CD14-positive monocyte (primary cell): ENCODE results near the gene MAP2K5. TPM values are rescaled to one million over a fixed set of nuclear protein-coding genes. Genes with fewer than 3 reads are reported as not detected.

Source experiments
- DNase-seq, 3 donors: peaks; one replicate each; pipeline ENCODE4 v3.0.0-alpha.2; 2011 to 2022
- H2AFZ ChIP-seq: 2 replicates; pipeline ENCODE4 v1.6.0; 2012; ENCODE audit warnings: mild to moderate bottlenecking, low read depth, low read length, inconsistent platforms; ENCODE audit not compliant: insufficient read depth, poor library complexity, severe bottlenecking
- H3K27ac ChIP-seq, 2 donors: 1 replicate in 1 of 2; 2 replicates in 1 of 2; pipeline ENCODE4 v1.5.1; 2012 to 2013; ENCODE audit warnings: low read length in 2 of 2, control low read depth in 1 of 2, inconsistent platforms in 1 of 2, low read depth in 1 of 2, mild to moderate bottlenecking in 1 of 2
- H3K27me3 ChIP-seq, 2 donors: one replicate each; pipeline versions ENCODE4 v1.6.0 to v1.6.1; 2011 to 2013; ENCODE audit warnings: low read length in 2 of 2; ENCODE audit not compliant: control insufficient read depth in 2 of 2, insufficient read depth in 2 of 2
- H3K36me3 ChIP-seq, 2 donors: replicated peaks in 1 of 2; 1 replicate in 1 of 2; 2 replicates in 1 of 2; pipeline versions ENCODE4 v1.5.1 to v1.6.1; 2012 to 2013; ENCODE audit warnings: low read length in 2 of 2, control low read depth in 1 of 2, inconsistent platforms in 1 of 2, mild to moderate bottlenecking in 1 of 2; ENCODE audit not compliant: insufficient read depth in 2 of 2, control insufficient read depth in 1 of 2
- H3K4me1 ChIP-seq, 2 donors: 1 replicate in 1 of 2; 2 replicates in 1 of 2; pipeline versions ENCODE4 v1.5.1 to v1.6.1; 2012 to 2013; ENCODE audit warnings: low read length in 2 of 2, control low read depth in 1 of 2, inconsistent platforms in 1 of 2, mild to moderate bottlenecking in 1 of 2, moderate library complexity in 1 of 2; ENCODE audit not compliant: insufficient read depth in 2 of 2, control insufficient read depth in 1 of 2
- H3K4me2 ChIP-seq: replicated peaks from 2 replicates; pipeline ENCODE3; 2012; ENCODE audit warnings: low read length, moderate library complexity, mild to moderate bottlenecking; ENCODE audit not compliant: poor library complexity, severe bottlenecking; ENCODE audit errors: extremely low read depth
- H3K4me3 ChIP-seq, 3 experiments: fragments of 200-600 bp in 1 of 3; sonication (generic) in 1 of 3; replicated peaks in 1 of 3; 1 replicate in 2 of 3; 2 replicates in 1 of 3; pipeline ENCODE4 v1.5.1; 2011 to 2013; ENCODE audit warnings: low read length in 3 of 3, mild to moderate bottlenecking in 3 of 3, control low read depth in 2 of 3, low read depth in 2 of 3, inconsistent platforms in 1 of 3, moderate library complexity in 1 of 3
- H3K79me2 ChIP-seq: 2 replicates; pipeline ENCODE4 v1.6.0; 2012; ENCODE audit warnings: mild to moderate bottlenecking, control low read depth, inconsistent platforms, low read length, moderate library complexity; ENCODE audit not compliant: insufficient read depth
- H3K9ac ChIP-seq: 2 replicates; pipeline ENCODE4 v1.6.0; 2017; ENCODE audit warnings: low read length, mild to moderate bottlenecking; ENCODE audit not compliant: insufficient read depth, poor library complexity, severe bottlenecking
- H3K9me3 ChIP-seq, 2 donors: replicated peaks in 1 of 2; 1 replicate in 1 of 2; 2 replicates in 1 of 2; pipeline versions ENCODE4 v1.5.1 to v1.6.1; 2012 to 2013; ENCODE audit warnings: low read length in 2 of 2, control low read depth in 1 of 2; ENCODE audit not compliant: control insufficient read depth in 1 of 2, insufficient read depth in 1 of 2
- H4K20me1 ChIP-seq: 2 replicates; pipeline ENCODE4 v1.6.0; 2012; ENCODE audit warnings: mild to moderate bottlenecking, low read length, control low read depth, moderate library complexity; ENCODE audit not compliant: insufficient read depth
- H3K27ac Mint-ChIP-seq, 7 donors: one replicate each; pipeline ENCODE4 v1.8.0; 2020; ENCODE audit warnings: mild to moderate bottlenecking in 7 of 7, mixed read lengths in 7 of 7, moderate library complexity in 6 of 7, inconsistent platforms in 2 of 7
- H3K27me3 Mint-ChIP-seq, 3 donors: one replicate each; pipeline ENCODE4 v1.8.0; 2021 to 2022; ENCODE audit warnings: low read depth in 3 of 3, mild to moderate bottlenecking in 3 of 3, mixed read lengths in 3 of 3, moderate library complexity in 3 of 3, inconsistent platforms in 1 of 3
- H3K36me3 Mint-ChIP-seq, 2 donors: one replicate each; pipeline ENCODE4 v1.8.0; 2020; ENCODE audit warnings: mixed read lengths in 2 of 2, inconsistent platforms in 1 of 2, mild to moderate bottlenecking in 1 of 2
- H3K4me1 Mint-ChIP-seq: one replicate; pipeline ENCODE4 v1.8.0; 2020; ENCODE audit warnings: mild to moderate bottlenecking, mixed read lengths
- H3K4me3 Mint-ChIP-seq, 2 donors: one replicate each; pipeline ENCODE4 v1.8.0; 2020; ENCODE audit warnings: mild to moderate bottlenecking in 2 of 2, mixed read lengths in 2 of 2, moderate library complexity in 1 of 2
- H3K9me3 Mint-ChIP-seq, 7 donors: one replicate each; pipeline ENCODE4 v1.8.0; 2020 to 2022; ENCODE audit warnings: mixed read lengths in 7 of 7, mild to moderate bottlenecking in 6 of 7, moderate library complexity in 6 of 7, inconsistent platforms in 2 of 7
- WGBS: methylation state at CpG from one replicate; pipeline ENCODE4 v1.1.5; 2013; ENCODE audit warnings: missing lambda C conversion rate; ENCODE audit not compliant: insufficient coverage; 5-methylcytosine and 5-hydroxymethylcytosine counted together
- intact Hi-C, 2 donors: fragments of 100-400 bp; cut with micrococcal nuclease; formaldehyde crosslinking; loops; one replicate each; pipeline versions ENCODE4 v1.15.0 to v1.15.1; 2023
- polyA plus RNA-seq, 3 donors: library from polyadenylated mRNA; depleted of rRNA in 1 of 3; unstranded in 2 of 3; stranded (reverse) in 1 of 3; fragments of 300-500 nt in 2 of 3; fragments of >200 nt in 1 of 3; fragmentation: Illumina TruSeq in 2 of 3; gene quantifications; 1 replicate in 2 of 3; 2 replicates in 1 of 3; pipeline ENCODE4 v1.2.3, GENCODE V29; 2012 to 2021
- TF ChIP-seq, protein P1 (sequence below): fragments of 200-600 bp; IDR thresholded peaks from one replicate; pipeline ENCODE4 v1.8.0; 2022; ENCODE audit warnings: antibody characterized with exemption, mild to moderate bottlenecking

MAP2K5 gene
- polyA plus RNA-seq, 3 donors = 10.2 to 11.3 (median 10.6) TPM

DNA sequence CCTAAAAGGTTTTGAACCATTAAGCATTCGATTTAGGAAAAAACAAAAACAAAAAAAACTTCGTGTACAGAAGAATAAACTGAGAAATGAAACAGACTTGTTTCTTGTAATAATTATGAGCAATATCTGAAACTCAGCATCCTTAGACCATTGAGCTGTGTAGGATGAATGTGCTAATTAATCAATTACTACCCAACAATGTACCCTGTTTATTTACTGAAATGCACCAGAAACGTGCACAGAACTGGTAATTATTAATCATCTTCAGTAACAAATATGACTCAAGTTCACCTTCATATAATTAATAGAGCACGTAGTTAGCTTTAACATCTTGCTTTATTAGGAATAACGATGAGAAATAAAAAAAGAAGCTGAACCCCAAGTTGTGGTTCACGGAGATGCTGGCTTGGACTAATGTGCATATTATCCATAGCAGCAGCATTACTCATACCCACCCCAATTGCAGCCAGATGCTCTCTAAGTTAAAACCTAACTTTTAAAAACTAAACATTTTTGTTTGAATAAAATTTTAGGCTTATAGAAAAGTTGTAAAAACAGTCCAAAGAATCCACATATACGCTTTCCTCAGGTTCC, 31.8 kb upstream of the MAP2K5 start:
- H3K36me3 Mint-ChIP-seq = peaks cover 20 to 33% of the 10 kb centered on the region in 2 donors
- TF ChIP-seq, protein P1, sequence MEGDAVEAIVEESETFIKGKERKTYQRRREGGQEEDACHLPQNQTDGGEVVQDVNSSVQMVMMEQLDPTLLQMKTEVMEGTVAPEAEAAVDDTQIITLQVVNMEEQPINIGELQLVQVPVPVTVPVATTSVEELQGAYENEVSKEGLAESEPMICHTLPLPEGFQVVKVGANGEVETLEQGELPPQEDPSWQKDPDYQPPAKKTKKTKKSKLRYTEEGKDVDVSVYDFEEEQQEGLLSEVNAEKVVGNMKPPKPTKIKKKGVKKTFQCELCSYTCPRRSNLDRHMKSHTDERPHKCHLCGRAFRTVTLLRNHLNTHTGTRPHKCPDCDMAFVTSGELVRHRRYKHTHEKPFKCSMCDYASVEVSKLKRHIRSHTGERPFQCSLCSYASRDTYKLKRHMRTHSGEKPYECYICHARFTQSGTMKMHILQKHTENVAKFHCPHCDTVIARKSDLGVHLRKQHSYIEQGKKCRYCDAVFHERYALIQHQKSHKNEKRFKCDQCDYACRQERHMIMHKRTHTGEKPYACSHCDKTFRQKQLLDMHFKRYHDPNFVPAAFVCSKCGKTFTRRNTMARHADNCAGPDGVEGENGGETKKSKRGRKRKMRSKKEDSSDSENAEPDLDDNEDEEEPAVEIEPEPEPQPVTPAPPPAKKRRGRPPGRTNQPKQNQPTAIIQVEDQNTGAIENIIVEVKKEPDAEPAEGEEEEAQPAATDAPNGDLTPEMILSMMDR = no peak
- Histone ChIP-seq H2AFZ (no peak overlapping the region), H3K4me3 (no peak overlapping the region), H3K4me1 (peaks cover 21% of the 10 kb centered on the region in 2 donors), H3K4me2 (no peak overlapping the region), H3K27ac (no peak overlapping the region), H3K27me3 (no peaks in the 10 kb centered on the region), H3K9me3 (no peaks in the 10 kb centered on the region), H3K79me2 (no peaks in the 10 kb centered on the region), H4K20me1 (no peaks in the 10 kb centered on the region), H3K36me3 (peaks cover 3 to 23% of the 10 kb centered on the region in 2 donors), H3K9ac (no peak overlapping the region)
- whole genome bisulfite sequencing = no CpG with 5 or more reads among the region's 7 CpGs
- no peaks in the 10 kb centered on the region for H3K9me3 Mint-ChIP-seq
- no peak overlapping the region for H3K27ac Mint-ChIP-seq
- DNase-seq = no peak
- H3K27me3 Mint-ChIP-seq = no peaks in the 10 kb centered on the region
- intact Hi-C loops = no loop called here
- no peak overlapping the region for H3K4me3 Mint-ChIP-seq
- H3K4me1 Mint-ChIP-seq = peaks cover 27% of the 10 kb centered on the region

DNA sequence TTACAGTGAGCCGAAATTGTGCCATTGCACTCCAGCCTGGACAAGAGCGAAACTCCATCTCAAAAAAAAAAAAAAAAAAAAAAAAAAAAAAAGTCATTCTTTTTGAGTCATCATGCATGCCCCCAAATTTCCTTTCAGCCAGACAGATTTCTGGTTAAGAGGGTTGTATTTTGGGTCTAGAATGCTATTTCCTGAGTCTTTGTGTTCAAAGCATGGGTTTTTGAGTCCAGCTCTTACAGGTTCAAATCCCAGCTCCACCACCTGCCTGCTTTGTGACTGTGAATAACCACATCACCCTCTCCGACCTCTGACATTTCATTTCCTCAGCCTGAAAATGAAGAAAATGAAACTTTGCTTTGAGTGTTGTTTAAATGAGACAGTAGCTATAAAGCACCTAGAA, 30.9 kb upstream of the MAP2K5 start:
- Mint-ChIP-seq H3K27ac (no peak overlapping the region), H3K4me1 (peaks cover 19% of the 10 kb centered on the region), H3K4me3 (no peak overlapping the region), H3K9me3 (no peaks in the 10 kb centered on the region), H3K36me3 (peaks cover 20 to 33% of the 10 kb centered on the region in 2 donors), H3K27me3 (no peaks in the 10 kb centered on the region)
- TF ChIP-seq, protein P1 = no peak
- no peaks in the 10 kb centered on the region for H3K79me2 ChIP-seq
- no peak overlapping the region for H3K4me3 ChIP-seq
- no peak overlapping the region for H3K9ac ChIP-seq
- H3K36me3 ChIP-seq = peaks cover 3 to 23% of the 10 kb centered on the region in 2 donors
- no peak overlapping the region for H3K27ac ChIP-seq
- no peak for DNase-seq
- H3K27me3 ChIP-seq = no peaks in the 10 kb centered on the region
- intact Hi-C loops = no loop called here
- H4K20me1 ChIP-seq = no peaks in the 10 kb centered on the region
- H3K4me1 ChIP-seq = peaks cover 11 to 12% of the 10 kb centered on the region in 2 donors
- WGBS = no CpG with 5 or more reads among the region's 3 CpGs
- H3K9me3 ChIP-seq = no peaks in the 10 kb centered on the region
- H3K4me2 ChIP-seq = no peak overlapping the region
- no peak overlapping the region for H2AFZ ChIP-seq
